Stimulated activated CD4-positive, alpha-beta T cell treated with anti-CD3 and anti-CD28 coated beads, TNF-alpha, amount 100 ng/mL, for 48 hours (primary cell): ENCODE data around the gene PIK3C2A.
"Not testable (repeated sequence)": the region's sequence is repeated elsewhere in the genome, so short reads cannot be mapped to it uniquely, and the experiment has no call there.

ENCODE experiments used
- DNase-seq, 3 donors: peaks; one replicate each; pipeline ENCODE4 v3.0.0-alpha.2; 2020; ENCODE audit warnings: low read depth in 3 of 3

The PIK3C2A gene

GRCh38 chr11:17207317-17208256, at the start of gene PIK3C2A:
PIK3C2A (minus strand) TSS chr11:17207986; CDS start chr11:17169741, 38,245 bp downstream.
- DNase-seq = peak; percentile 87 to 95 (median 88)

- DNase-seq = no peak
Observed at GRCh38 chr11:17257196-17257595, 49.4 kb upstream of the PIK3C2A start.

GRCh38 chr11:17256512-17256911, 48.7 kb upstream of the PIK3C2A start:
- no peak for DNase-seq

- no peak for DNase-seq
Observed at GRCh38 chr11:17252704-17253103, 44.9 kb upstream of the PIK3C2A start.

- DNase-seq = no peak
Observed at GRCh38 chr11:17250561-17251350, 43.0 kb upstream of the PIK3C2A start.

- DNase-seq = no peak
Observed at GRCh38 chr11:17244046-17244445, 36.3 kb upstream of the PIK3C2A start.

GRCh38 chr11:17242954-17243353, 35.2 kb upstream of the PIK3C2A start:
- DNase-seq = not testable (repeated sequence)

GRCh38 chr11:17240780-17241179, 33.0 kb upstream of the PIK3C2A start:
- no peak for DNase-seq

- not testable (repeated sequence) for DNase-seq
Observed at GRCh38 chr11:17239927-17240326, 32.1 kb upstream of the PIK3C2A start.

GRCh38 chr11:17238377-17238776, 30.6 kb upstream of the PIK3C2A start:
- DNase-seq = no peak

- no peak for DNase-seq
Observed at GRCh38 chr11:17233101-17233500, 25.3 kb upstream of the PIK3C2A start.

GRCh38 chr11:17230867-17231851, 23.4 kb upstream of the PIK3C2A start:
- peak; percentile 15 to 38 (median 20) for DNase-seq

- no peak for DNase-seq
Observed at GRCh38 chr11:17229481-17230152, 21.8 kb upstream of the PIK3C2A start.

GRCh38 chr11:17228186-17228925, 20.6 kb upstream of the PIK3C2A start:
- DNase-seq = not testable (repeated sequence)

- no peak for DNase-seq
Observed at GRCh38 chr11:17224727-17225126, 16.9 kb upstream of the PIK3C2A start.

GRCh38 chr11:17221968-17222367, 14.2 kb upstream of the PIK3C2A start:
- no peak for DNase-seq

- no peak for DNase-seq
Observed at GRCh38 chr11:17219016-17219415, 11.2 kb upstream of the PIK3C2A start.

- DNase-seq = no peak
Observed at GRCh38 chr11:17218403-17218802, 10.6 kb upstream of the PIK3C2A start.

- no peak for DNase-seq
Observed at GRCh38 chr11:17217401-17217800, 9.6 kb upstream of the PIK3C2A start.

GRCh38 chr11:17214338-17214737, 6.6 kb upstream of the PIK3C2A start:
- no peak for DNase-seq
